Measurements from ENCODE around the gene FOSB. TPM values are rescaled to one million over a fixed set of nuclear protein-coding genes. Genes with fewer than 3 reads are reported as not detected.
"Not testable (repeated sequence)": the region's sequence is repeated elsewhere in the genome, so short reads cannot be mapped to it uniquely, and the experiment has no call there.

Gene FOSB
- total RNA-seq, 4 donors from 2014 or later = 1.9 to 38.0 (median 15.6) TPM

GRCh38 chr19:45424191-45425058, 43.4 kb upstream of the FOSB start:
- peak overlapping the region; percentile 51 to 61 for H3K4me3 ChIP-seq
- no peaks in the 10 kb centered on the region for H3K27me3 ChIP-seq
- 13 to 43% methylated on average over 6 to 19 of the region's 24 CpGs for WGBS, 2 donors (ENCODE audit: low coverage in 1 of 2)
- TF ChIP-seq POLR2AphosphoS5 (IDR thresholded peaks at IDR 0.05) (peak; percentile 82), POLR2A (IDR thresholded peaks at IDR 0.05) (no peak)
- no peaks in the 10 kb centered on the region for H3K9me3 ChIP-seq
- ATAC-seq = peak; percentile 48
- H3K4me1 ChIP-seq = peaks cover 0 to 52% (median 23%) of the 10 kb centered on the region in 3 donors
- H3K27ac ChIP-seq = peak overlapping the region; percentile 57 to 94 (median 90)
- peaks cover 0 to 28% of the 10 kb centered on the region in 2 donors for H3K36me3 ChIP-seq

- 7 to 11% methylated on average over 5 to 13 of the region's 73 CpGs for WGBS, 2 donors (ENCODE audit: low coverage in 1 of 2)
- H3K27ac ChIP-seq = peak overlapping the region; percentile 58 to 94 (median 91)
- TF ChIP-seq EP300 (IDR thresholded peaks at IDR 0.05) = no peak
- TF ChIP-seq CTCF (IDR thresholded peaks at IDR 0.05) = peak in 3 of 4 experiments; percentile 40 to 70 (median 53)
- peak in 1 of 2 donors; percentile 19 for TF ChIP-seq POLR2A (IDR thresholded peaks at IDR 0.05)
- TF ChIP-seq POLR2AphosphoS5 (IDR thresholded peaks at IDR 0.05) = peak; percentile 19
- no peaks in the 10 kb centered on the region for H3K27me3 ChIP-seq
- H3K4me1 ChIP-seq = peaks cover 0 to 37% (median 19%) of the 10 kb centered on the region in 3 donors
- H3K4me3 ChIP-seq = peak overlapping the region; percentile 43 to 64
- peak; percentile 61 for ATAC-seq
- H3K9me3 ChIP-seq = no peaks in the 10 kb centered on the region
- H3K36me3 ChIP-seq = no peaks in the 10 kb centered on the region
These were observed 39.2 kb upstream of the FOSB start for GRCh38 chr19:45428384-45429231.

- ATAC-seq, H3K4me3 ChIP-seq, H3K36me3 ChIP-seq, H3K9me3 ChIP-seq, H3K27me3 ChIP-seq: not testable (repeated sequence)
- peaks cover 0 to 26% (median 11%) of the 10 kb centered on the region in 3 donors for H3K4me1 ChIP-seq
- 58 to 89% methylated on average over 3 to 4 of the region's 11 CpGs for WGBS, 2 donors (ENCODE audit: low coverage in 1 of 2)
- peak overlapping the region in 3 of 4 donors; percentile 88 to 94 (median 94) for H3K27ac ChIP-seq
These were observed 37.9 kb upstream of the FOSB start for GRCh38 chr19:45429896-45430295.

- 56 to 57% methylated on average over 8 to 9 of the region's 9 CpGs for WGBS, 2 donors (ENCODE audit: low coverage in 1 of 2)
- peak overlapping the region in 2 of 4 donors; percentile 94 for H3K27ac ChIP-seq
- H3K4me1 ChIP-seq = peaks cover 0 to 17% (median 11%) of the 10 kb centered on the region in 3 donors
- H3K4me3 ChIP-seq, H3K27me3 ChIP-seq, H3K36me3 ChIP-seq, H3K9me3 ChIP-seq, ATAC-seq: not testable (repeated sequence)
These were observed 36.8 kb upstream of the FOSB start for GRCh38 chr19:45431008-45431407.

GRCh38 chr19:45432543-45432942, 35.3 kb upstream of the FOSB start:
- H3K4me3 ChIP-seq, ATAC-seq, H3K27me3 ChIP-seq, H3K27ac ChIP-seq, H3K36me3 ChIP-seq, H3K9me3 ChIP-seq: not testable (repeated sequence)
- H3K4me1 ChIP-seq = peaks cover 0 to 17% (median 11%) of the 10 kb centered on the region in 3 donors
- 75 to 78% methylated on average over 1 to 2 of the region's 8 CpGs for WGBS, 2 donors (ENCODE audit: low coverage in 1 of 2)

GRCh38 chr19:45437328-45437727, 30.5 kb upstream of the FOSB start:
- WGBS, 2 donors (ENCODE audit: low coverage in 1 of 2) = 90 to 95% methylated on average over 2 to 3 of the region's 3 CpGs
- Histone ChIP-seq H3K27ac (no peak overlapping the region), H3K36me3 (no peaks in the 10 kb centered on the region), H3K4me3 (no peak overlapping the region), H3K9me3 (no peaks in the 10 kb centered on the region), H3K4me1 (peaks cover 0 to 17% (median 4%) of the 10 kb centered on the region in 3 donors), H3K27me3 (no peaks in the 10 kb centered on the region)
- ATAC-seq = no peak
- TF ChIP-seq CTCF (IDR thresholded peaks at IDR 0.05) (no peak), EP300 (IDR thresholded peaks at IDR 0.05) (no peak), POLR2A (IDR thresholded peaks at IDR 0.05) (no peak), POLR2AphosphoS5 (IDR thresholded peaks at IDR 0.05) (no peak)

All from gastroesophageal sphincter (tissue), 4 donors.